GM10266 (cell line): Measurements from ENCODE around the gene AHI1.

Source experiments
- DNase-seq: peaks from one replicate; pipeline ENCODE4 v3.0.0; 2012; ENCODE audit errors: extremely low spot score
- TF ChIP-seq, protein P1 (sequence below): IDR thresholded peaks from 2 replicates; pipeline ENCODE4 v1.5.1; 2012; ENCODE audit warnings: mild to moderate bottlenecking, low read depth; ENCODE audit not compliant: control insufficient read depth, insufficient read depth; ENCODE audit errors: missing control alignments

The AHI1 gene

GRCh38 chr6:135243871-135244796, 253.4 kb downstream of the AHI1 start:
- DNase-seq = no peak
- TF ChIP-seq, protein P1, sequence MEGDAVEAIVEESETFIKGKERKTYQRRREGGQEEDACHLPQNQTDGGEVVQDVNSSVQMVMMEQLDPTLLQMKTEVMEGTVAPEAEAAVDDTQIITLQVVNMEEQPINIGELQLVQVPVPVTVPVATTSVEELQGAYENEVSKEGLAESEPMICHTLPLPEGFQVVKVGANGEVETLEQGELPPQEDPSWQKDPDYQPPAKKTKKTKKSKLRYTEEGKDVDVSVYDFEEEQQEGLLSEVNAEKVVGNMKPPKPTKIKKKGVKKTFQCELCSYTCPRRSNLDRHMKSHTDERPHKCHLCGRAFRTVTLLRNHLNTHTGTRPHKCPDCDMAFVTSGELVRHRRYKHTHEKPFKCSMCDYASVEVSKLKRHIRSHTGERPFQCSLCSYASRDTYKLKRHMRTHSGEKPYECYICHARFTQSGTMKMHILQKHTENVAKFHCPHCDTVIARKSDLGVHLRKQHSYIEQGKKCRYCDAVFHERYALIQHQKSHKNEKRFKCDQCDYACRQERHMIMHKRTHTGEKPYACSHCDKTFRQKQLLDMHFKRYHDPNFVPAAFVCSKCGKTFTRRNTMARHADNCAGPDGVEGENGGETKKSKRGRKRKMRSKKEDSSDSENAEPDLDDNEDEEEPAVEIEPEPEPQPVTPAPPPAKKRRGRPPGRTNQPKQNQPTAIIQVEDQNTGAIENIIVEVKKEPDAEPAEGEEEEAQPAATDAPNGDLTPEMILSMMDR = no peak

DNA sequence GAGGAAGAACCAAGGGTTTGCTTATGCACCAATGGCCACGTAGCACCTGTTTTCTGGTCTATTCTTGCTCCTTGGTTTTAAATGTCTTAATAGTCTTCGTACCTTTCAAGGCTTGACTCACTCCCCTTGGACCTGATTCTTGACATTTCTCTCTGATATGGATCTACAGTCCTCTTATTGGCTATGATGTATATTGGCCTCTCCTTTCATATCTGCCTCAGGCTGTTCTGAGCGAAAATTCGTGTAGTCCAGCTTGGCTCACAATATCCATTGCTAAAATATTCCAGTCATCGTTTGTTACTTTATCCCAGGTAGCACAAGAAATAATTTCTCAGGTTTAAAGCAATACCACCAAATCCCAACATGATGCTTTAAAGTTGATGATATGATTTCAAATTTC, 256.8 kb downstream of the AHI1 start:
- DNase-seq = no peak
- TF ChIP-seq, protein P1 = no peak

- DNase-seq = no peak
- TF ChIP-seq, protein P1 = no peak
Measured at GRCh38 chr6:135236732-135237131, 260.8 kb downstream of the AHI1 start.

DNA sequence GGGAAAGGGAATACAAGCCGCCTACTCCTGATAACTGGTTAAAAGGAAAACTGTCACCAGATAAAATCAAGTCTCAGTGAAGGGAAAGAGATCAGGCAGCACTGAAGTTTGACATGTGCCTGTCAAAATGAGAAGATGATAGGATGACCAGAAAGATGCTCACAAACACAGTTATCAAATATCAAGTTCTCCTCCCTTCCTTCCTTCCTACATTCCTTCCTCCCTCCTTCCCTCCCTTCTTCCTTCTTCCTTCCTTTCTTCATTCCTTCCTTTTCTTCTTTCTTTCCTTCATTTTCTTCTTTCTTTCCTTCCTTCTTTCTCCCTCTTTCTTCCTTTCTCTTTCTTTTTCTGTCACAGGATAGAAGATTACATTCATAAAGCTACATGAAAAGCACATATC, 261.2 kb downstream of the AHI1 start:
- TF ChIP-seq, protein P1 = no peak
- DNase-seq = no peak

DNA sequence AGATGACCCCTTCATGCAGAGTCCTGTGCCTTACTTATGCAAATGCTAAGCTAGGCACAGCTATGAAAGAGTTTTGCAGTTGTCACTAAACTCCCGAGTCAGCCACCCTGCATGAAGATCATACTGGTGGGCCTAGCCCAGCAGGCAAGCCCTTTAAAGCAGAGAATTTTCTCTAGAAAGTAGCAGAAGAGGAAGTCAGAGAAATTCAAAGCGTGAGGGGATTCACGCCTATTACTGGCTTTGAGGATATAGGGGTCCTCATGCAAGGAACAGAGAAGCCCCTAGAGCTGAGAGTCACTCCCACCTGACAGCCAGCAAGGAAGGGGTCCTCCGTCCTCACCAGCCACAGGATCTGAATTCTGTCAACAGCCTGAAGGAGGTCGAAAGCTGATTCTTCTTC, 261.8 kb downstream of the AHI1 start:
- no peak for DNase-seq
- TF ChIP-seq, protein P1 = no peak

DNA sequence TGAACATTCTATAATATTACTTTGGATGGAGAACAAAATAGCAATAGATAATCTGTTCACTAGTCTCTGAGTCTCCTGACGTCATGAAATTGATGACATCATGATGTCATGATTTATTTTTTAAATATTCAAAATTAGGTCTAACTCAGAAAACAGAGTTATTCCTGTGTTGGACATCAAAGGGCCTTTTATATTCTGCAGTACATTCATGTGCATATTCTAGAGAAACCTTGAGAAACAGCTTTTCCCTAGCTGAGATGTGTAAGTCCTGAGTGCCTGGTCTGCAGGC, 263.1 kb downstream of the AHI1 start:
- DNase-seq = no peak
- TF ChIP-seq, protein P1 = no peak

GRCh38 chr6:135233686-135234491, 263.7 kb downstream of the AHI1 start:
- DNase-seq = no peak

More at GRCh38 chr6:135233686-135234491, 263.7 kb downstream of the AHI1 start:
- TF ChIP-seq, protein P1 = no peak
